CD4-positive, alpha-beta T cell (primary cell): ENCODE data around the gene SFSWAP. TPM values are rescaled to one million over a fixed set of nuclear protein-coding genes. Genes with fewer than 3 reads are reported as not detected.

Experiments
- ATAC-seq: fragments of 200-7000 bp; cut with Tn5 transposase; one replicate; pipeline ENCODE4 v1.10.0; 2022; ENCODE audit warnings: mild to moderate bottlenecking; ENCODE audit not compliant: poor library complexity
- CTCF ChIA-PET: fragments of 350-600 bp; sonication (Branson Sonifier 250); formaldehyde crosslinking; loops from one replicate; lab custom pipeline; 2021; ENCODE audit warnings: antibody characterized with exemption, inconsistent platforms; lab: Charles Lee
- POLR2A ChIA-PET: fragments of 350-600 bp; sonication (Branson Sonifier 250); formaldehyde crosslinking; loops from one replicate; lab custom pipeline; 2021; ENCODE audit warnings: antibody characterized with exemption, inconsistent platforms; lab: Charles Lee
- DNase-seq, 14 experiments: peaks; one replicate each; pipeline ENCODE4 v3.0.0-alpha.2; 2013 to 2020; ENCODE audit warnings: mixed read lengths in 2 of 14
- H3K27ac ChIP-seq, 2 donors: one replicate each; pipeline versions ENCODE4 v1.5.1 to v1.7.0; 2013; ENCODE audit warnings: low read length in 2 of 2, low read depth in 1 of 2, mild to moderate bottlenecking in 1 of 2
- H3K27me3 ChIP-seq, 2 experiments: 1 replicate in 1 of 2; 2 replicates in 1 of 2; pipeline versions ENCODE4 v1.6.1 to v1.7.0; 2013; ENCODE audit warnings: low read length in 2 of 2, control low read depth in 1 of 2, mild to moderate bottlenecking in 1 of 2, moderate library complexity in 1 of 2; ENCODE audit not compliant: insufficient read depth in 2 of 2, control insufficient read depth in 1 of 2
- H3K36me3 ChIP-seq: one replicate; pipeline ENCODE4 v1.6.1; 2013; ENCODE audit warnings: low read length, control low read depth; ENCODE audit not compliant: insufficient read depth
- H3K4me1 ChIP-seq: one replicate; pipeline ENCODE4 v1.6.1; 2013; ENCODE audit warnings: low read length, control low read depth; ENCODE audit not compliant: insufficient read depth
- H3K4me3 ChIP-seq: one replicate; pipeline ENCODE4 v1.5.1; 2013; ENCODE audit warnings: mild to moderate bottlenecking, low read length, moderate library complexity
- H3K9me3 ChIP-seq, 2 experiments: 1 replicate in 1 of 2; 2 replicates in 1 of 2; pipeline versions ENCODE4 v1.6.1 to v1.7.0; 2013; ENCODE audit warnings: low read length in 2 of 2, mild to moderate bottlenecking in 2 of 2, control low read depth in 1 of 2, moderate library complexity in 1 of 2; ENCODE audit not compliant: control insufficient read depth in 1 of 2, insufficient read depth in 1 of 2
- H3K27ac Mint-ChIP-seq: one replicate; pipeline ENCODE4 v1.8.0; 2020; ENCODE audit warnings: mixed read lengths
- H3K27me3 Mint-ChIP-seq: one replicate; pipeline ENCODE4 v1.8.0; 2021; ENCODE audit warnings: mixed read lengths
- H3K36me3 Mint-ChIP-seq: one replicate; pipeline ENCODE4 v1.8.0; 2021; ENCODE audit warnings: low read depth, mixed read lengths
- H3K4me1 Mint-ChIP-seq: one replicate; pipeline ENCODE4 v1.8.0; 2021; ENCODE audit warnings: low read depth, mixed read lengths
- H3K4me3 Mint-ChIP-seq: one replicate; pipeline ENCODE4 v1.8.0; 2020; ENCODE audit warnings: mild to moderate bottlenecking, mixed read lengths
- H3K9me3 Mint-ChIP-seq: one replicate; pipeline ENCODE4 v1.8.0; 2020; ENCODE audit warnings: mixed read lengths
- intact Hi-C, 2 experiments: fragments of 100-400 bp; cut with DNase I in 1 of 2; cut with micrococcal nuclease in 1 of 2; formaldehyde crosslinking; loops; one replicate each; pipeline versions ENCODE4 v1.15.1 to v1.9.0; 2023 to 2025; cut with DNase I, micrococcal nuclease
- total RNA-seq, 174 experiments: library from RNA in 2 of 174; stranded (reverse) in 2 of 174; gene quantifications; one replicate each; pipeline ENCODE4 v1.2.3 and lab custom pipeline; 2021 to 2026
- TF ChIP-seq, protein P1 (sequence below): fragments of 200-600 bp; IDR thresholded peaks from one replicate; pipeline ENCODE4 v1.8.0; 2022; ENCODE audit warnings: antibody characterized with exemption, mild to moderate bottlenecking

SFSWAP gene
- total RNA-seq, 2 experiments from 2014 or later = 88.7 to 98.4 TPM

DNA sequence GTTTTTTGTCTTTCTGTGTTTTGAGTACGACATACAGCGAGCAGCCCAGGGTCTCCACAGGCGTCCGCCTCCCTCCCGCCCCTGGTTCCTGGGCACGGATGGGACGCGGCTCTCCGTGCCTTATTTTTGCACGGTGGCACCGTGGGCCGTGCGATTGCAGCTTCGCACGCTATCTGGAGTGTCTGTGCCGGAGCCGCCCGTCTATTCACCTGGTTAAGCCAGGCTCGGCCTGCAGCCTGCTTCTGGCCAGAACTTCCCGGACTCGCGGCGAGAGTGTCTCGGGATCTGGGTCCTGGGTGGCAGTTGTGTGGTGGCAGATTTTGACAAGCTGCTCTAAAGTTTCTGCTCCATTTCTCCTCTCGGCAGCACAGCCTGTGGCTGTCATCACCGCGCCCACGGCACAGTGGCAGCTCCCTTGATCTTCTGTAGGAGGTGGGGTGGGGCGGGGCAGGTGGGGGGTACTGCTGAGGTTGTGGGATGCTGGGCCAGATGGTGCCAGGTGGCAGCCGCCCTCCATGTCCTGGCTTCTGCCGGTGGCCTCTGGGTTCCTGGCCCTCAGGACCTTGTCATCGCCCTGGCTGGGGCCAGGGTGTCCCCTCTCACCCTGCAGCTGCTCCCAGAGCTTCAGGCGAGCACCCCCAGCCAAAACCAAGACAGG is 120.2 kb downstream of the SFSWAP start:
- TF ChIP-seq, protein P1, sequence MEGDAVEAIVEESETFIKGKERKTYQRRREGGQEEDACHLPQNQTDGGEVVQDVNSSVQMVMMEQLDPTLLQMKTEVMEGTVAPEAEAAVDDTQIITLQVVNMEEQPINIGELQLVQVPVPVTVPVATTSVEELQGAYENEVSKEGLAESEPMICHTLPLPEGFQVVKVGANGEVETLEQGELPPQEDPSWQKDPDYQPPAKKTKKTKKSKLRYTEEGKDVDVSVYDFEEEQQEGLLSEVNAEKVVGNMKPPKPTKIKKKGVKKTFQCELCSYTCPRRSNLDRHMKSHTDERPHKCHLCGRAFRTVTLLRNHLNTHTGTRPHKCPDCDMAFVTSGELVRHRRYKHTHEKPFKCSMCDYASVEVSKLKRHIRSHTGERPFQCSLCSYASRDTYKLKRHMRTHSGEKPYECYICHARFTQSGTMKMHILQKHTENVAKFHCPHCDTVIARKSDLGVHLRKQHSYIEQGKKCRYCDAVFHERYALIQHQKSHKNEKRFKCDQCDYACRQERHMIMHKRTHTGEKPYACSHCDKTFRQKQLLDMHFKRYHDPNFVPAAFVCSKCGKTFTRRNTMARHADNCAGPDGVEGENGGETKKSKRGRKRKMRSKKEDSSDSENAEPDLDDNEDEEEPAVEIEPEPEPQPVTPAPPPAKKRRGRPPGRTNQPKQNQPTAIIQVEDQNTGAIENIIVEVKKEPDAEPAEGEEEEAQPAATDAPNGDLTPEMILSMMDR = no peak
- CTCF ChIA-PET = no interaction called here
- POLR2A ChIA-PET = no interaction called here

DNA sequence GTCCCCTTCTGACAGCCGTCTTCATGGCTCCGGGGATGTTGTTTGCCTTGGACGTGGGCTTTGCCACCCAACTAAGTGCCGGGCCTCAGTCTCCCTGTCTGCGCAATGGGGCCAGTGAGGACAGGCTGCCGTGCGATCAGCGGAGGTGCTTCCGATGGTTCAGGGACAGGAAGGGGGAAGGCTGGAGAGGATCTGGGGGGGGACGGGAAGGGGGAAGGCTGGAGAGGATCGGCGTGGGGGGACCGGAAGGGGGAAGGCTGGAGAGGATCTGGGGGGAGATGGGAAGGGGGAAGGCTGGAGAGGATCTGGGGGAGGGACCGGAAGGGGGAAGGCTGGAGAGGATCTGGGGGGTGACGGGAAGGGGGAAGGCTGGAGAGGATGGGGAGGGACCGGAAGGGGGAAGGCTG is 120.7 kb downstream of the SFSWAP start:
- Histone ChIP-seq H3K36me3 (no peaks in the 10 kb centered on the region), H3K27me3 (peaks cover 23 to 33% of the 10 kb centered on the region in 2 experiments), H3K9me3 (peaks cover 0 to 17% of the 10 kb centered on the region in 2 experiments), H3K4me3 (no peak overlapping the region), H3K27ac (no peak overlapping the region), H3K4me1 (peaks cover 28% of the 10 kb centered on the region)
- intact Hi-C loops = loop anchor here (10.0 kb wide), 2 partner anchors 113 to 727 kb away; partner anchors contain the start of gene EP400 (in 1 of the 2)
- ChIA-PET CTCF (no interaction called here), POLR2A (no interaction called here)
- H3K9me3 Mint-ChIP-seq = no peaks in the 10 kb centered on the region
- peaks cover 13% of the 10 kb centered on the region for H3K4me1 Mint-ChIP-seq
- H3K4me3 Mint-ChIP-seq = no peak overlapping the region
- no peaks in the 10 kb centered on the region for H3K36me3 Mint-ChIP-seq
- H3K27me3 Mint-ChIP-seq = peaks cover 39% of the 10 kb centered on the region
- no peak overlapping the region for H3K27ac Mint-ChIP-seq
- TF ChIP-seq, protein P1 = no peak
- no peak for ATAC-seq
- DNase-seq = no peak

More for the DNA sequence above, 120.2 kb downstream of the SFSWAP start:
- no peak overlapping the region for H3K27ac ChIP-seq
- ATAC-seq (peak; percentile 39), DNase-seq (peak in 3 of 14 experiments; percentile 18 to 48 (median 45))
- Mint-ChIP-seq H3K27me3 (peaks cover 45% of the 10 kb centered on the region), H3K4me1 (peaks cover 13% of the 10 kb centered on the region), H3K4me3 (peak overlapping the region; percentile 78), H3K36me3 (no peaks in the 10 kb centered on the region), H3K27ac (no peak overlapping the region), H3K9me3 (no peaks in the 10 kb centered on the region)
- intact Hi-C loops = loop anchor here (10.0 kb wide), 2 partner anchors 114 to 726 kb away; partner anchors contain the start of gene EP400 (in 1 of the 2)
- H3K36me3 ChIP-seq = no peaks in the 10 kb centered on the region
- peaks cover 28% of the 10 kb centered on the region for H3K4me1 ChIP-seq
- peak overlapping the region; percentile 44 for H3K4me3 ChIP-seq
- H3K9me3 ChIP-seq = peaks cover 0 to 17% of the 10 kb centered on the region in 2 experiments
- H3K27me3 ChIP-seq = peaks cover 29 to 39% of the 10 kb centered on the region in 2 experiments

DNA sequence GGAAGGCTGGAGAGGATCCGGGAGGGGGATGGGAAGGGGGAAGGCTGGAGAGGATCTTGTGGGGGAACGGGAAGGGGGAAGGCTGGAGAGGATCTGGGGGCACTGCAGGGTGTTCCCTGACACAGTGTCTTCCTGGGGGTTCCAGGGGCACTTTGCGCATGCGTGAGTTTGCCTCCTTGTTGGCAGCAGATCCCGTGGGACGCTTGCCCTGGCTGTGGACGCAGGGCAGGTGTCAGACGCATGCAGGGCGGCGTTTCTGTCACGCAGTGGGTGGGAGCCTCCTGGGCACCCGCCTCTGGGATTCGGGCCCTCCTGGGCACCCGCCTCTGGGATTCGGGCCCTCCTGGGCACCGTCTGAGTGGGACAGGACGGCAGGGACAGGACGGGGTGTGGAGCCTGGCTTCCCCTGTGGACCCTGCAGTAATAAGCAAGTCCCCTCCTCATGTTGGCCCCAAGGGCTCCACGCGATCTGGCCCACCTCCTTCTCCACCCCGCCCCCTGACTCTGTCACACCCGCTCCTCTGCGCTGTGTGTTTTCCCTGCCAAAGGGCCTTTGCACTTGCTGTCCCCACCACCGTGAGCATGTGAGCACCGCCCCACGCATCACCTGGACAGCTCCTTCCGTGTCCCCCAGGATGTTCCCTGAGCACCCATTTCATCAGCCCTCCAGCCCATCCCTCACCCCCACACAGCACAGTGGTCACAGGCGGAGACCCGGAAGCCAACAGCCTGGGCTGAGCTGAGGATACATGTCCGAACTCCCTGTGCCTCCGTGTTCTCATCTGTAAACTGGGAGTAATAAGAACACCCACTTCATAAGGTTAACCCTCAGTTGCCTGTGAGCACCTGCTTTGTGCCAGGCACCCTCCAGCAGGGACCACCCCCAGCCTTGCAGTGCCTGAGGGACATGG is 121.7 kb downstream of the SFSWAP start:
- Mint-ChIP-seq H3K4me3 (no peak overlapping the region), H3K27me3 (peaks cover 31% of the 10 kb centered on the region), H3K36me3 (no peaks in the 10 kb centered on the region), H3K27ac (no peak overlapping the region), H3K9me3 (no peaks in the 10 kb centered on the region), H3K4me1 (peaks cover 13% of the 10 kb centered on the region)
- Histone ChIP-seq H3K27ac (no peak overlapping the region), H3K36me3 (no peaks in the 10 kb centered on the region), H3K4me3 (no peak overlapping the region), H3K4me1 (peaks cover 25% of the 10 kb centered on the region), H3K27me3 (peaks cover 22 to 27% of the 10 kb centered on the region in 2 experiments), H3K9me3 (peaks cover 0 to 17% of the 10 kb centered on the region in 2 experiments)
- intact Hi-C loops = loop anchor here (10.0 kb wide), 2 partner anchors 112 to 728 kb away; partner anchors contain the start of gene EP400 (in 1 of the 2)
- DNase-seq = peak in 1 of 14 experiments; percentile 17
- ChIA-PET CTCF (no interaction called here), POLR2A (no interaction called here)
- TF ChIP-seq, protein P1 = no peak
- no peak for ATAC-seq
